ENCODE data around the gene SLC39A7.
A peak's percentile ranks its signal among the peaks of the same experiment; 100 is the strongest.

SLC39A7 gene, protein sequence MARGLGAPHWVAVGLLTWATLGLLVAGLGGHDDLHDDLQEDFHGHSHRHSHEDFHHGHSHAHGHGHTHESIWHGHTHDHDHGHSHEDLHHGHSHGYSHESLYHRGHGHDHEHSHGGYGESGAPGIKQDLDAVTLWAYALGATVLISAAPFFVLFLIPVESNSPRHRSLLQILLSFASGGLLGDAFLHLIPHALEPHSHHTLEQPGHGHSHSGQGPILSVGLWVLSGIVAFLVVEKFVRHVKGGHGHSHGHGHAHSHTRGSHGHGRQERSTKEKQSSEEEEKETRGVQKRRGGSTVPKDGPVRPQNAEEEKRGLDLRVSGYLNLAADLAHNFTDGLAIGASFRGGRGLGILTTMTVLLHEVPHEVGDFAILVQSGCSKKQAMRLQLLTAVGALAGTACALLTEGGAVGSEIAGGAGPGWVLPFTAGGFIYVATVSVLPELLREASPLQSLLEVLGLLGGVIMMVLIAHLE

GRCh38 chr6:33200219-33201146, at the start of gene SLC39A7, which contains the start of gene RXRB:
Gene SLC39A7, plus strand, starts transcription at chr6:33200867. Its CDS starts 379 bp downstream, at chr6:33201246.
Gene RXRB, minus strand, starts transcription at chr6:33200665. Its CDS starts 189 bp downstream, at chr6:33200476.
- Mint-ChIP-seq H3K36me3 (ENCODE audit: low read depth) (peaks cover 57% of the 10 kb centered on the region), H3K4me1 (peaks cover 67% of the 10 kb centered on the region), H3K27ac (peak within 1 kb of the TSS; percentile 97 to 100 (median 99)), H3K4me3 (peak within 1 kb of the TSS; percentile 99 to 100 (median 100)), H3K27me3 (ENCODE audit: low read depth) (peaks cover under 1% of the 10 kb centered on the region), H3K9me3 (no peaks in the 10 kb centered on the region)
- no peak for TF ChIP-seq CTCF (IDR thresholded peaks at IDR 0.05; ENCODE audit: unreplicated experiment in 3 of 3)

DNA sequence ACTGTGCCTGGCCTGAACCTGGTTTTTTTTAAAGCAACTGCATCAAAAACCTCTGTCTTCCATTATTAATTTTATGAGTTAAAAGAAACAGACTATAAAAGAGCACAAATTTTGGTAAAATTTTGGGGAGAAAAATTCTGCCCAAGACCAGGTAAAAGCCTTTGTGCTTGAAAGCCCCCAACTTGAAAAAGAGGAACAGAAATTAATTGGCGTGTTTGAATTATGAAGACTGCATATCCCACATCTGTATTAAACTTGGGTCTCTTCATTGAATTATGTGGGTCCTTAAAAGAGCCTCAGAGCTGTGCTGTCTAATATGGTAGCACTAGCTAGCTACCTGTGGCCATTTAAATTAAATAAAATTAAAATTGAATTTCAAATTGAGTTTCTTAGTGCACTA, 49.6 kb upstream of the SLC39A7 start:
- Mint-ChIP-seq H3K27ac (no peak overlapping the region), H3K9me3 (peaks cover 10% of the 10 kb centered on the region), H3K4me1 (no peaks in the 10 kb centered on the region), H3K4me3 (no peak overlapping the region), H3K27me3 (ENCODE audit: low read depth) (peaks cover 13% of the 10 kb centered on the region), H3K36me3 (ENCODE audit: low read depth) (no peaks in the 10 kb centered on the region)
- no peak for TF ChIP-seq CTCF (IDR thresholded peaks at IDR 0.05; ENCODE audit: unreplicated experiment in 3 of 3)

- peaks cover 10% of the 10 kb centered on the region for H3K9me3 Mint-ChIP-seq
- H3K27ac Mint-ChIP-seq: no peak overlapping the region
- H3K4me1 Mint-ChIP-seq: no peaks in the 10 kb centered on the region
- H3K4me3 Mint-ChIP-seq: no peak overlapping the region
- H3K36me3 Mint-ChIP-seq (ENCODE audit: low read depth): no peaks in the 10 kb centered on the region
- no peak for TF ChIP-seq CTCF (IDR thresholded peaks at IDR 0.05; ENCODE audit: unreplicated experiment in 3 of 3)
- H3K27me3 Mint-ChIP-seq (ENCODE audit: low read depth): peaks cover 12% of the 10 kb centered on the region
Observed at GRCh38 chr6:33154349-33154748, 46.3 kb upstream of the SLC39A7 start.

DNA sequence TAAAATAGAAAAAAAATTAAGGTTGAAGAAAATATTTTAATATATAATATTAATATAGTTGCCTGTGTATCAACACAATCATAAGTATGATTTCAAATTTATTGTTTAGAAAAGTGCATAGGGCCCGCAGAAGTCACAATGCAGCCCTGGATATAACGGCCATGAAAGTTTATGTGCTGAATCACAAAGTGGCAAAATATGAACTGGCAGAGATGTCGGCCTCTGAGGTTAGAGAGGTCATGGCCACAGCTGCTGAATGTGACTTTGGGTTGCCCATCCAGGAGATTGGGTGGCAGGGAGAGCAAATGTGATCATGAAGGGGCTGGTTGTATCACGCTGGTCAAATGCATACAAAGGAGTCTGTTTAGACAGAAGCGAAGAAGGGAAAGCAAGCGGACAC, 44.1 kb upstream of the SLC39A7 start:
- Mint-ChIP-seq H3K9me3 (peaks cover 10% of the 10 kb centered on the region), H3K36me3 (ENCODE audit: low read depth) (no peaks in the 10 kb centered on the region), H3K27ac (no peak overlapping the region), H3K27me3 (ENCODE audit: low read depth) (peaks cover 12% of the 10 kb centered on the region), H3K4me3 (no peak overlapping the region), H3K4me1 (peaks cover 7% of the 10 kb centered on the region)
- no peak for TF ChIP-seq CTCF (IDR thresholded peaks at IDR 0.05; ENCODE audit: unreplicated experiment in 3 of 3)

DNA sequence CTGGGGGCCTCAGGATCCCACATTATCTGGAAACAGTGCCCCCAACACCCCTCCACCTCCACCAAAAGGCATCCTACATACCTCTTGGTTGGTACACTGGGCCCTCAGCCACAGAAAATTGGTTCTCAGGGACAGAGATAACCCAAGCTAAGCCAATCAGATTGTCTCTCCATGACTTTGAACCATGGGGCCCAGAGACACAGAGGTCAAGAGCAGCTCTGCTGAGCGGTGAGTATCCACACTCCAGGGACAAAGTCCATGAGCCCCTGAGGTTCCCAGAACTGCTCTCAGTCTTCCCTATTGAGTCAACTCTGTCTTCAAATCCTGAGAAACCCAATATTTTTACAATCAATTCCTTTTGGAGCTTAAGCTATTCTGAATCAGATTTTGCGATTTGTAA, 43.7 kb upstream of the SLC39A7 start:
- Mint-ChIP-seq H3K27me3 (ENCODE audit: low read depth) (peaks cover 12% of the 10 kb centered on the region), H3K27ac (no peak overlapping the region), H3K36me3 (ENCODE audit: low read depth) (no peaks in the 10 kb centered on the region), H3K9me3 (peaks cover 7% of the 10 kb centered on the region), H3K4me1 (peaks cover 7% of the 10 kb centered on the region), H3K4me3 (no peak overlapping the region)
- TF ChIP-seq CTCF (IDR thresholded peaks at IDR 0.05; ENCODE audit: unreplicated experiment in 3 of 3): no peak
